Measurements from ENCODE around the gene MVP. TPM values are rescaled to one million over a fixed set of nuclear protein-coding genes. Genes with fewer than 3 reads are reported as not detected.

MVP gene
- total RNA-seq, 6 experiments from 2014 or later = 37.4 to 112 (median 77.8) TPM

DNA sequence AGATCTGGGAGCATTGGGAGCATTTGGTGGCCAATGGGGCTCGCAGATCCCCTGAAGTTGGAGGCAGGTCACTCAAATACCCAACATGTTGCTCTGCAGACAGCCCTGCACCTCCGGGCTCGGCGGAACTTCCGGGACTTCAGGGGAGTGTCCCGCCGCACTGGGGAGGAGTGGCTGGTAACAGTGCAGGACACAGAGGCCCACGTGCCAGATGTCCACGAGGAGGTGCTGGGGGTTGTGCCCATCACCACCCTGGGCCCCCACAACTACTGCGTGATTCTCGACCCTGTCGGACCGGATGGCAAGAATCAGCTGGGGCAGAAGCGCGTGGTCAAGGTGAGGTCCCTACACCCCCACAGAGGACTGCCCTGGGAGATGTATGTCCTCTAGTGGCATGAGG lies 16.4 kb downstream of the MVP start:
- WGBS (ENCODE audit: insufficient coverage, low coverage, low lambda C conversion rate, missing lambda C conversion rate) = 100% methylated on average over 1 of the region's 15 CpGs
- Histone ChIP-seq H3K4me1 (peaks cover 0 to under 1% (median 0%) of the 10 kb centered on the region in 4 donors), H3K36me3 (peaks cover 9 to 69% (median 35%) of the 10 kb centered on the region in 4 donors), H3K27ac (no peak overlapping the region), H3K27me3 (no peaks in the 10 kb centered on the region), H3K4me3 (no peak overlapping the region), H3K9me3 (no peaks in the 10 kb centered on the region)
- intact Hi-C loops (cut with DNase I) = no loop called here
- TF ChIP-seq POLR2A (IDR thresholded peaks at IDR 0.05) = no peak
- peak in 1 of 4 donors; percentile 8 for ATAC-seq
- no peak for DNase-seq

DNA sequence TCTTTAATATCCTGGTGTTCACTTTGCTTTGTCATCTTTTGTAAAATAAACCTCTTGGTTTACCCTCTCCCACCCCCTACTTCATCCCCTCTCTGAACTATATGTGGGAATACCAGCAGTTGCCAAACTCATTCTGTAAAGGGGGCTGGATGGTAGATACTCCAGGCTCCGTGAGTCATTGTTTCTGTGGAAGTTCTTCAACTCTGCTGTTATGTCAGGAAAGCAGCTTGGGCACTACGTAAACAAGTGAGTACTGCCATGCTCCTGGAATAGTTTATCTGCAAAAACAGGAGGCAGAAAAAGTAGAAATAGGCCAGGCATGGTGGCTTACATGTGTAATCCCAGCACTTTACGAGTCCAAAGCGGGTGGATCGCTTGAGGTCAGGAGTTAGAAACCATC lies 17.6 kb downstream of the MVP start:
- H3K27me3 ChIP-seq = no peaks in the 10 kb centered on the region
- no peak for TF ChIP-seq POLR2A (IDR thresholded peaks at IDR 0.05)
- TF ChIP-seq, protein P1, sequence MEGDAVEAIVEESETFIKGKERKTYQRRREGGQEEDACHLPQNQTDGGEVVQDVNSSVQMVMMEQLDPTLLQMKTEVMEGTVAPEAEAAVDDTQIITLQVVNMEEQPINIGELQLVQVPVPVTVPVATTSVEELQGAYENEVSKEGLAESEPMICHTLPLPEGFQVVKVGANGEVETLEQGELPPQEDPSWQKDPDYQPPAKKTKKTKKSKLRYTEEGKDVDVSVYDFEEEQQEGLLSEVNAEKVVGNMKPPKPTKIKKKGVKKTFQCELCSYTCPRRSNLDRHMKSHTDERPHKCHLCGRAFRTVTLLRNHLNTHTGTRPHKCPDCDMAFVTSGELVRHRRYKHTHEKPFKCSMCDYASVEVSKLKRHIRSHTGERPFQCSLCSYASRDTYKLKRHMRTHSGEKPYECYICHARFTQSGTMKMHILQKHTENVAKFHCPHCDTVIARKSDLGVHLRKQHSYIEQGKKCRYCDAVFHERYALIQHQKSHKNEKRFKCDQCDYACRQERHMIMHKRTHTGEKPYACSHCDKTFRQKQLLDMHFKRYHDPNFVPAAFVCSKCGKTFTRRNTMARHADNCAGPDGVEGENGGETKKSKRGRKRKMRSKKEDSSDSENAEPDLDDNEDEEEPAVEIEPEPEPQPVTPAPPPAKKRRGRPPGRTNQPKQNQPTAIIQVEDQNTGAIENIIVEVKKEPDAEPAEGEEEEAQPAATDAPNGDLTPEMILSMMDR (IDR thresholded peaks at IDR 0.05) = no peak
- no peaks in the 10 kb centered on the region for H3K9me3 ChIP-seq

DNA sequence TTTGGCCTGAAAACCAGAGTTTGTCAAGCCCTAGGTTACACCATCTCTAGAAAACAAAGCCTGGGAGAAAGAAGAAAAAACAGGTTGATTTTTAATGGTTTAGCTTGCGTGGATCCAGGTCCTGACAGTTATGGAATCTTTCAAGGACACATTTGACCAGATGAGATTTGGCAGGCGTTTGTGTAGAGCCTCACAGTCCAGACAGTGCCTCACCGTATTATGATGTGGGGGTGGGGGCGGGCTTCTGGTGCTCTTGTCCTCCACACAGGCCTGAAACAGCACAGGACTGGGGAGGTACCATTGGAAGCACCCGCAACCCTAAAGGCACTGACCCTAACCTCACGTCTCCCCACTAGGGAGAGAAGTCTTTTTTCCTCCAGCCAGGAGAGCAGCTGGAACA lies 19.6 kb downstream of the MVP start:
- H3K27ac ChIP-seq = no peak overlapping the region
- TF ChIP-seq POLR2A (IDR thresholded peaks at IDR 0.05) = no peak
- TF ChIP-seq, protein P1 (IDR thresholded peaks at IDR 0.05) = no peak
- H3K36me3 ChIP-seq = peaks cover 0 to 59% (median 28%) of the 10 kb centered on the region in 4 donors
- no peak overlapping the region for H3K4me3 ChIP-seq
- DNase-seq = no peak
- H3K9me3 ChIP-seq = no peaks in the 10 kb centered on the region
- 93% methylated on average over 3 of the region's 6 CpGs for WGBS (ENCODE audit: insufficient coverage, low coverage, low lambda C conversion rate, missing lambda C conversion rate)
- intact Hi-C loops (cut with DNase I) = no loop called here
- no peaks in the 10 kb centered on the region for H3K27me3 ChIP-seq
- no peaks in the 10 kb centered on the region for H3K4me1 ChIP-seq
- ATAC-seq = no peak

More for the DNA sequence above, 17.6 kb downstream of the MVP start:
- intact Hi-C loops (cut with DNase I) = no loop called here
- H3K4me1 ChIP-seq = no peaks in the 10 kb centered on the region
- no peak overlapping the region for H3K4me3 ChIP-seq
- no peak for ATAC-seq
- 98% methylated on average over 5 of the region's 5 CpGs for WGBS (ENCODE audit: insufficient coverage, low coverage, low lambda C conversion rate, missing lambda C conversion rate)
- no peak overlapping the region for H3K27ac ChIP-seq
- no peak for DNase-seq
- peaks cover 9 to 73% (median 36%) of the 10 kb centered on the region in 4 donors for H3K36me3 ChIP-seq

DNA sequence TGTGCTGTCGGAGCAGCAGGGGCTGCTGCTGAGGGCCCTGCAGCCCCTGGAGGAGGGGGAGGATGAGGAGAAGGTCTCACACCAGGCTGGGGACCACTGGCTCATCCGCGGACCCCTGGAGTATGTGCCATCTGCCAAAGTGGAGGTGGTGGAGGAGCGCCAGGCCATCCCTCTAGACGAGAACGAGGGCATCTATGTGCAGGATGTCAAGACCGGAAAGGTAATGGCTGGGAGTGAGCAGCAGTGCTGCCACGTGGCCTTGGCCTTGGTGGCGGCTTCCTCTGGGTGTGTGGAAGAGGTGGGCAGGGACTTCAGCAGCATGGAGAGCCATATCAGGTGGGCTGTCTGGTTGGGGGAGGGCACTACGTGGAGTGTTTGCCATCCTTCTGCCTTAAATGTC lies 20.0 kb downstream of the MVP start:
- H3K4me3 ChIP-seq = no peak overlapping the region
- ATAC-seq (no peak), DNase-seq (no peak)
- no peaks in the 10 kb centered on the region for H3K27me3 ChIP-seq
- WGBS (ENCODE audit: insufficient coverage, low coverage, low lambda C conversion rate, missing lambda C conversion rate) = 91% methylated on average over 5 of the region's 10 CpGs
- H3K36me3 ChIP-seq = peaks cover 0 to 56% (median 27%) of the 10 kb centered on the region in 4 donors
- no peaks in the 10 kb centered on the region for H3K9me3 ChIP-seq
- H3K27ac ChIP-seq = no peak overlapping the region
- intact Hi-C loops (cut with DNase I) = no loop called here
- no peaks in the 10 kb centered on the region for H3K4me1 ChIP-seq
- TF ChIP-seq, protein P1 (IDR thresholded peaks at IDR 0.05) = no peak
- TF ChIP-seq POLR2A (IDR thresholded peaks at IDR 0.05) = no peak

DNA sequence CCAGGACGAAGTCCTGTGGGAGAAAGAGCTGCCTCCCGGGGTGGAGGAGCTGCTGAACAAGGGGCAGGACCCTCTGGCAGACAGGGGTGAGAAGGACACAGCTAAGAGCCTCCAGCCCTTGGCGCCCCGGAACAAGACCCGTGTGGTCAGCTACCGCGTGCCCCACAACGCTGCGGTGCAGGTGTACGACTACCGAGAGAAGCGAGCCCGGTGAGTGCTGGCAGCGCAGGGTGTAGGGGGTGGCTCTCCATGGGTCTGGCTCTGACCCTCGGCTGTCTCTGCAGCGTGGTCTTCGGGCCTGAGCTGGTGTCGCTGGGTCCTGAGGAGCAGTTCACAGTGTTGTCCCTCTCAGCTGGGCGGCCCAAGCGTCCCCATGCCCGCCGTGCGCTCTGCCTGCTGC lies 21.4 kb downstream of the MVP start:
- ATAC-seq (peak in 1 of 4 donors; percentile 16), DNase-seq (no peak)
- Histone ChIP-seq H3K4me1 (no peaks in the 10 kb centered on the region), H3K36me3 (peaks cover 0 to 59% (median 26%) of the 10 kb centered on the region in 4 donors), H3K27ac (no peak overlapping the region), H3K27me3 (no peaks in the 10 kb centered on the region), H3K9me3 (no peaks in the 10 kb centered on the region), H3K4me3 (no peak overlapping the region)
- intact Hi-C loops (cut with DNase I) = no loop called here
- no peak for TF ChIP-seq POLR2A (IDR thresholded peaks at IDR 0.05)
- TF ChIP-seq, protein P1 (IDR thresholded peaks at IDR 0.05) = no peak
- WGBS (ENCODE audit: insufficient coverage, low coverage, low lambda C conversion rate, missing lambda C conversion rate) = 79% methylated on average over 2 of the region's 23 CpGs
